DOHH2 (cell line): ENCODE measurements around the gene LCMT1.

Source experiments
- H3F3A ChIP-seq: fragments of 200-600 bp; sonication (generic), shearing (Covaris generic); 2 replicates; pipeline ENCODE4 v1.6.0; 2016; ENCODE audit warnings: antibody characterized with exemption, mild to moderate bottlenecking; ENCODE audit not compliant: control insufficient read depth, insufficient read depth
- H3K27ac ChIP-seq: fragments of 200-600 bp; sonication (generic); 2 replicates; pipeline ENCODE4 v1.5.1; 2014; ENCODE audit warnings: low read depth, mild to moderate bottlenecking, low read length, moderate library complexity
- H3K27me3 ChIP-seq: fragments of 200-600 bp; sonication (generic); 2 replicates; pipeline ENCODE4 v1.6.1; 2014; ENCODE audit warnings: mild to moderate bottlenecking, low read length, mixed read lengths; ENCODE audit not compliant: control insufficient read depth
- H3K36me3 ChIP-seq: fragments of 200-600 bp; sonication (generic); 2 replicates; pipeline ENCODE4 v1.6.1; 2014; ENCODE audit warnings: mild to moderate bottlenecking, low read length, moderate library complexity, mixed read lengths; ENCODE audit not compliant: control insufficient read depth
- H3K4me1 ChIP-seq: fragments of 200-600 bp; sonication (generic); 2 replicates; pipeline ENCODE4 v1.6.1; 2014; ENCODE audit warnings: mild to moderate bottlenecking, low read length, mixed read lengths; ENCODE audit not compliant: control insufficient read depth
- H3K4me2 ChIP-seq: fragments of 200-600 bp; sonication (generic); 2 replicates; pipeline ENCODE4 v1.6.0; 2014; ENCODE audit warnings: mild to moderate bottlenecking, low read length, moderate library complexity
- H3K4me3 ChIP-seq: fragments of 200-600 bp; sonication (generic); 2 replicates; pipeline ENCODE4 v1.5.1; 2014; ENCODE audit warnings: mild to moderate bottlenecking, low read length, mixed read lengths
- H3K79me2 ChIP-seq: fragments of 200-600 bp; sonication (generic); 2 replicates; pipeline ENCODE4 v1.6.1; 2014; ENCODE audit warnings: mild to moderate bottlenecking, low read length, mixed read lengths; ENCODE audit not compliant: control insufficient read depth
- H3K9me2 ChIP-seq: fragments of 200-600 bp; sonication (generic); replicated peaks from 2 replicates; pipeline ENCODE4 v1.6.1; 2014; ENCODE audit warnings: mild to moderate bottlenecking, low read length, mixed read lengths; ENCODE audit not compliant: control insufficient read depth
- H3K9me3 ChIP-seq: fragments of 200-600 bp; sonication (generic); 2 replicates; pipeline ENCODE4 v1.6.1; 2014; ENCODE audit warnings: antibody characterized with exemption, low read length, mixed read lengths; ENCODE audit not compliant: control insufficient read depth, insufficient read depth
- H4K20me1 ChIP-seq: fragments of 200-600 bp; sonication (generic); 2 replicates; pipeline ENCODE4 v1.6.0; 2014; ENCODE audit warnings: low read depth, mild to moderate bottlenecking, antibody characterized with exemption, low read length, moderate library complexity; ENCODE audit not compliant: control insufficient read depth, insufficient read depth
- EZH2phosphoT487 ChIP-seq: fragments of 200-600 bp; sonication (generic); IDR thresholded peaks from 2 replicates; pipeline ENCODE4 v1.6.1; 2017; ENCODE audit warnings: borderline replicate concordance, mild to moderate bottlenecking, antibody characterized with exemption, low read length, moderate library complexity, mixed read lengths
- TF ChIP-seq, protein P1 (sequence below): fragments of 200-600 bp; sonication (generic); IDR thresholded peaks from one replicate; pipeline ENCODE4 v1.5.1; 2014; ENCODE audit warnings: antibody characterized with exemption, mild to moderate bottlenecking, low read depth, low read length; ENCODE audit not compliant: poor library complexity, severe bottlenecking

The LCMT1 gene

DNA sequence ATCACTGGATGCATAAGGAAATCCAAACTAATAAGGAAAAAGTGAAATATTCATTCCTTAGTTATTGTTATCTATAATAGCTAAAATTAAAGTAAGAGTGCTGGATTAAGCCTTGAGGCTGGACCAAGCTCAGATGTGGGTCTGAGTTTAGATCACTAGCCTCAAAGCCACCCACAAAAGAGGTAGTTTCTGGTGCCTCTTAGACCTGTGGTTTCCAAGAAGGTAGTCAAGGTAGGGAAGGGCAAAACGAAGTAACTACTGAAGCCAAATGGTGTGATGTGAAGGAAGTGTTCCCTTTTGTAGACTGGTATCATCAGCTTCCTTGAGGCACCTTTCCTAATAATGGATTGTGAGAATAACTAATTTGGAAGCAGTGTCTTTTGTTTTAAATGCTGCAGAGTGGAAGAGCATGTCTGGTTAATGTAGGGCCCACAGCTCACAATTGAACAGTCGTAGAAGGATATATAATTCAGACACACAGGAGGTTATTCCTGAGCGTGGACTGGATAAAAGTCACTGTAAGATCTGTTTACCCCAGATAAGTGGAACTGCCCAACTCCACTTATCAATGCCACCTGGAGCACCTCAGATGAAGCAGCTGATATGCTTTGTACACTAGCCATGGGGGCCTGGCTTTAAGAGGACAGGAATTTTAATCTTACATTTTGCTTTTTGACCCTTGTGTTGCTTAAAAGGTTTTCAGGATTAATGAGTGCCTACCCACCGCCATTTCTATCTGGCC lies 31.7 kb upstream of the LCMT1 start:
- Histone ChIP-seq H3K9me3 (0 out of 2 replicates have a peak, but pooled peaks cover 4% of the 10 kb centered on the region), H3K9me2 (no peaks in the 10 kb centered on the region), H3K27ac (no peak overlapping the region), H3K4me2 (no peak overlapping the region), H4K20me1 (no peaks in the 10 kb centered on the region), H3K4me3 (no peak overlapping the region), H3F3A (no peaks in the 10 kb centered on the region), H3K27me3 (no peaks in the 10 kb centered on the region), H3K79me2 (no peaks in the 10 kb centered on the region), H3K36me3 (no peaks in the 10 kb centered on the region), H3K4me1 (peaks cover under 1% of the 10 kb centered on the region; the same call in 1 of the 2 replicates)
- TF ChIP-seq EZH2phosphoT487: no peak
- TF ChIP-seq, protein P1, sequence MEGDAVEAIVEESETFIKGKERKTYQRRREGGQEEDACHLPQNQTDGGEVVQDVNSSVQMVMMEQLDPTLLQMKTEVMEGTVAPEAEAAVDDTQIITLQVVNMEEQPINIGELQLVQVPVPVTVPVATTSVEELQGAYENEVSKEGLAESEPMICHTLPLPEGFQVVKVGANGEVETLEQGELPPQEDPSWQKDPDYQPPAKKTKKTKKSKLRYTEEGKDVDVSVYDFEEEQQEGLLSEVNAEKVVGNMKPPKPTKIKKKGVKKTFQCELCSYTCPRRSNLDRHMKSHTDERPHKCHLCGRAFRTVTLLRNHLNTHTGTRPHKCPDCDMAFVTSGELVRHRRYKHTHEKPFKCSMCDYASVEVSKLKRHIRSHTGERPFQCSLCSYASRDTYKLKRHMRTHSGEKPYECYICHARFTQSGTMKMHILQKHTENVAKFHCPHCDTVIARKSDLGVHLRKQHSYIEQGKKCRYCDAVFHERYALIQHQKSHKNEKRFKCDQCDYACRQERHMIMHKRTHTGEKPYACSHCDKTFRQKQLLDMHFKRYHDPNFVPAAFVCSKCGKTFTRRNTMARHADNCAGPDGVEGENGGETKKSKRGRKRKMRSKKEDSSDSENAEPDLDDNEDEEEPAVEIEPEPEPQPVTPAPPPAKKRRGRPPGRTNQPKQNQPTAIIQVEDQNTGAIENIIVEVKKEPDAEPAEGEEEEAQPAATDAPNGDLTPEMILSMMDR: no peak

DNA sequence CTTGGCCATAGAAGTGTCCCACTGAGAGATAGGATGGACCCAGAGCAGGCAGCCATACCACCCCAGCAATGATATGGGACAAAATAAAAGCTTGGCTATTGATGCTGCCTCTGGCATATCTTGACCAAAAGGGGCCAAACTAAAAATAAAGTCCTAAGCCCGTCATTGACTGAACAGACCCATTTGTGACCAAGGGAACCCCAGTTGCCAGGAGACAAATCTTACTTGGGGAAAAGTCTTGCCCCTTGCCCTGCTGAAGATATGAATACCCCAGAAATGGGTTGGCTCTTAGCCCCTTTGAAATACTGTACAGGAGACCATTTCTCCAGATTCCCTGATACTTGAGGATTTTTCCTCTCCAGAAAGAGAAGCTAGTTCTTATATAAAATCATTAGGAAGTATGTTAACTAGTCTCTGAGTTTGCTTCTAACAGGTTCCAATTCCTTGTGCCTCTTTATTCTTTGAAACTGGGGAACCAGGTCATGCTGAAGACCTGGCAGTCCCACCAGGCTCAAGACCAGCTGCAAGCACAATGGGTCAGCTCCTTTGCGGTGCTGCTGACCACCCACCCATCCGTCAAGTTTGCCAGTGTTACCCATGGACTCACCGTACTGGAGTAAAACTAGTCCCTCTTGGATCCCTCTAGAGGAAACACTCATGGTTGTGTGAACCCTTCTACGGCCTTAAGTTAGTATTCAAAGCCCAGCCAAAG lies 31.0 kb upstream of the LCMT1 start:
- no peaks in the 10 kb centered on the region for H4K20me1 ChIP-seq
- no peak overlapping the region for H3K27ac ChIP-seq
- no peak overlapping the region for H3K4me2 ChIP-seq
- H3K9me2 ChIP-seq: no peaks in the 10 kb centered on the region
- no peaks in the 10 kb centered on the region for H3K36me3 ChIP-seq
- no peaks in the 10 kb centered on the region for H3K4me1 ChIP-seq
- no peaks in the 10 kb centered on the region for H3K27me3 ChIP-seq
- no peak overlapping the region for H3K4me3 ChIP-seq
- no peak for TF ChIP-seq EZH2phosphoT487
- TF ChIP-seq, protein P1: no peak
- no peaks in the 10 kb centered on the region for H3F3A ChIP-seq
- no peaks in the 10 kb centered on the region for H3K79me2 ChIP-seq
- 0 out of 2 replicates have a peak, but pooled peaks cover 4% of the 10 kb centered on the region for H3K9me3 ChIP-seq

DNA sequence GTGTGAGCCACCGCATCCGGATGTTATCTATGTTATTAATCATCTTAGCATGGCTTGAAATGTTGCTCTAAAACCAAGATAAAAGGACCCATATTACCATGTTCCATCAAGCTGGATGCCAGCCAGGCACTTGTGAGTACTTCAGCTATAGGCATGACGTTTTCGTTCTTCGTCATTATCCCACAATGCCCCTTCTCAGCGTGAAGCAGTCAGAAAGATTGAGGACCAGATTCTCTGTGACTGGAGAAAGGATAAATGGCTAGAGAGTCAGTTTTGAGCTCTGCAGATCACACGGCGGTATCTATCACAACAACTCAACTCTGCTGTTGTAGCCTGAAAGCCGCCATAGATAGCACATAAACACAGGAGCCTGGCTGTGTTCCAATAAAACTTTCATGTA lies 29.8 kb upstream of the LCMT1 start:
- H3K4me1 ChIP-seq: no peaks in the 10 kb centered on the region
- TF ChIP-seq, protein P1: no peak
- no peak for TF ChIP-seq EZH2phosphoT487
- no peak overlapping the region for H3K4me3 ChIP-seq
- no peaks in the 10 kb centered on the region for H3K36me3 ChIP-seq
- no peak overlapping the region for H3K4me2 ChIP-seq
- H4K20me1 ChIP-seq: no peaks in the 10 kb centered on the region
- no peaks in the 10 kb centered on the region for H3K9me2 ChIP-seq
- H3K79me2 ChIP-seq: no peaks in the 10 kb centered on the region
- H3K9me3 ChIP-seq: 0 out of 2 replicates have a peak, but pooled peaks cover 4% of the 10 kb centered on the region
- H3F3A ChIP-seq: no peaks in the 10 kb centered on the region
- no peak overlapping the region for H3K27ac ChIP-seq
- no peaks in the 10 kb centered on the region for H3K27me3 ChIP-seq
